NCI-H1417 treated with DMSO at 0.1 percent for 48 hours (cell line): Measurements from ENCODE around the gene BMPR1A.
"Not testable (repeated sequence)": the region's sequence is repeated elsewhere in the genome, so short reads cannot be mapped to it uniquely, and the experiment has no call there.

Experiments used
- DNase-seq: peaks from one replicate; lab custom pipeline; 2025; lab: John Stamatoyannopoulos, UW

The BMPR1A gene

DNA sequence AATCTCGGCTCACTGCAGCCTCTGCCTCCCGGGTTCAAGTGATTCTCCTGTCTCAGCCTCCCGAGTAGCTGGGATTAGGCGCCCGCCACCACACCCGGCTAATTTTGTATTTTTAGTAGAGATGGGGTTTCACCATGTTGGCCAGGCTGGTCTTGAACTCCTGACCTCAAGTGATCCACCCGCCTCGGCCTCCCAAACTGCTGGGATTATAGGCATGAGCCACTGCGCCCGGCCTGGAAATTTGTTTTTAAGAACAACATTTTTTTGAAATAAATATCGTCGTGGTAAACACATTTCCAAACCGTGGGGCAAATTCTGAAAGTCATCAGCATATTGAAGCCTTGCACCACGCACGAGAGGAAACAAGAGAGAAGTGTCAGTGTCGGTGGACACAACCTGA lies 183.7 kb downstream of the BMPR1A start:
- DNase-seq: not testable (repeated sequence)

DNA sequence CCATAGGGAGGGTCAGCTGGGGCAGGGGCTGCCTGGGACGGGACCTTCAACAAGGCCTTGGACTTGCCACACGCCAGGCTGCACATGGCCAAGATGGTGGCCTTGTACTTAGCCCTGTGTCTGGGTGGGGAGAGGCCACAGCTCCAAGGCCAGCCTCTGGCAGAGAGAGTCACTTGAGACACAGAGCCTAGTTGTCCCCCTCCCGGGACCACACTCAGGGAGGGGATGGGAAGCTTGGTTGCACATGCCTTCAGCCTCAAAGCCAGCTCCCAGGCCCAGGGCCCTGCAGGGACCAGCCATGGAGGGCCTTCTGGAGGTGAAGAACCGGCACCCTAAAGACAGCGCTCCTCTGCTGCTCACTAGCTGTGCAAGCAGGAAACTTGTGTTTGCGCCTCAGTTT lies 184.3 kb downstream of the BMPR1A start:
- DNase-seq: no peak

DNA sequence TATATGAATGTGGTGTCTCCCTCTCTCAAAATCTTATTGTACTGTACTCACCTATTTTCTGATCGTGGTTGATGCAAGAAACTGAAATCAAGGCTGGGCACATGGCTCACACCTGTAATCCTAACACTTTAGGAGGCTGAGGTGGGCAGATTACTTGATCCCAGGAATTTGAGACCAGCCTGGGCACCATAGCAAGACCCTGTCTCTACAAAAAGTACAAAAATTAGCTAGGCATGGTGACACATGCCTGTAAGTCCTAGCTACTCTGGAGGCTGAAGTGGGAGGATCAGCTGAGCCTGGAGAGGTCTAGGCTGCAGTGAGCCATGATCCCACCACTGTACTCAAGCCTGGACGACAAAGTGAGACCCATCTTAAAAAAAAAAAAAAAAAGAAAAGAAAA lies 185.0 kb downstream of the BMPR1A start:
- DNase-seq: no peak

DNA sequence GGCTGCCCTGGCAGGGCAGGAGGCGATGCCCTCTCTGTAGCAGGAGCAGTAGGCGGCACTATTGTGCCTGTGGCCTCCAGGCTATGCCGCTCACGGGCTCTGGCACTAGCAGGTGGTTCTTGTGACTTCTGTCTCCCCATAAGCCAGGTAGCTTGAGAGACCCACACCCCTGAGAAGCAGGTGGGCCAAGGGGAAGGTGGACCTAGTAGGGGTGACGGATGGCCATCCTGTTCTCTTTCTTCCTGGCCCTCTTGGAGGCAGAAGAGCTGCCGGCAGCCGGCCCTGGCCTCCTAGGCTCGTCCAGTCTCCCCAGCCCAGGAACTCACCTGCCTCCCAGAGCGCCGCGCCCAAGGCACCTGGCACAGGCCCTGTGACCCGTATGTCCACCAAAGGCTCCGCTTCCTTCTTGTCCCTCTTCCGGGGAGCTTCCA lies 185.6 kb downstream of the BMPR1A start:
- no peak for DNase-seq

DNA sequence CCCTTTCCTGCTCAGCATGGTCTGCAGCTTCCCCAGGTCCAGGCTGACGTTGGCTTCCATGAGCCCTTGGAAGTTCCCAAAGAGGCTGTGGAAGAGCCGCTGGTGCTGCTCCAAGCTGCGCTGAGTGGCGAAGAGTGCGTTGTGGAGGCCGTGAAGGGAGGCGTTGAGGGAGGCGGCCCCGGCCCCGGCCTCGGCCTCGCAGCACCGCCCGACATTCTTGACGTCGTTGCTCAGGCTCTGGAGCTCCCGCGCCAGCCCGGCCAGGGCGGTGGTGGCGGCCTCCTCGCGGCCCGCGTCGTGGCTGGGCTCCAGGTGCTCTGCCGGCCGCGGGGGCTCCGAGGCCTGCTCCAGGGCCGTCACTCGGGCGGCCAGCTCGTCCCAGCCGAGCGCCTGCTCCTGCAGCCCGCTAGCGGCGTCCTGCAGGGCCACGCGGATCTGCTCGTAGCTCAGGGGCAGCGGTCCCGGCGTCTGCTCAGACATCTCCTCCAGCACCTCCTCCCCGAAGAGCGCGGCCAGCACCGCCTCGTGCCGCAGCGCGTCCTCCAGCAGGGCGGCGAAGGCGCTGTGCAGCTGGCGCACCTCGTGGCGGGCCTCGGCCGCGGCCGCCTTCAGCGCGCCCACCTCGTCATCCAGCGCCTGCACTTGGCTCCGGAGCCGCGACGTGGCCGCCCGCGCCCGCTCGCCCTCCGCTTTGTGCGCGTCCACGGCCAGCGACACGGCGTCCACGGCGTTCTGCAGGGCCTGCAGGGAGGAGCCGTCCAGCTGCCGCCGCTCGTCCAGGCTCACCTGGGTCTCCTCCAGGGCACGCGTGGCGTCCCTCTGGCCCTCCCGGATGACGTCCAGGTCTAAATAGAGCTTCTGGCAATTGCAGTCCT lies 186.3 kb downstream of the BMPR1A start:
- no peak for DNase-seq

DNA sequence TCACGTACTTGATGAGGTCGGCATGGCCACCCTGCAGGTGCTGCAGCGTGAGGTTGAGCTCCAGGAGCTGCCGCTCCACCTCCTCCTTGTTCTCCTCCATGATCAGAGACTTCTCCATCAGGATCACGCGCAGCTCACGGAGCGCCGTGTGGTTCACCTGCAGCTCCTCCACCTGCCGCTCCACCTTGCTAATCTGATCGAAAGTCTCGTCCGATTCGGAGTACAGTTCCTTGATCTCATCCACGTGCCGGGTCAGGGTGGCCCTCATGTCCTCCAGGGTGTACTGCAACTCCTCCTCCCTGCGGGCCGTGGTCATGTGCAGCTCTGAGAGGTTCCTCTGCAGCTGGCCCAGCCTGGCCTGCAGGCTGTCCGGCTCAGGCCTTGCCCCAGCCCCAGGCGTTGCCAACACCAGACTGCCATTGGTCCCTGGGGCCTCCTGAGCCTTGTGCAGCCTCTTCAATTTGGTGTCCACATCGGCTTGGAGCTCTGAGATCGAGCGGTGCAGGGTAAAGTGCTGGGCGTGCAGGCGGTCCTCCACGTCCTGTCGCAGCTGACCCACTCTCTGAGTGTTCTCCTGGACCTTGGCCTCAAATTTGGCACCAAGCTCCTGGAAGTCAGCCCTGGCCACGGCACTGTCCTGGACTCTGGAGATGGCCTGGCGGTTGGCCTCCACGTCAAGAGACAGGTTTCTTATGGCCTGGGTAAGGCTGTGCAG lies 187.1 kb downstream of the BMPR1A start:
- DNase-seq: no peak

DNA sequence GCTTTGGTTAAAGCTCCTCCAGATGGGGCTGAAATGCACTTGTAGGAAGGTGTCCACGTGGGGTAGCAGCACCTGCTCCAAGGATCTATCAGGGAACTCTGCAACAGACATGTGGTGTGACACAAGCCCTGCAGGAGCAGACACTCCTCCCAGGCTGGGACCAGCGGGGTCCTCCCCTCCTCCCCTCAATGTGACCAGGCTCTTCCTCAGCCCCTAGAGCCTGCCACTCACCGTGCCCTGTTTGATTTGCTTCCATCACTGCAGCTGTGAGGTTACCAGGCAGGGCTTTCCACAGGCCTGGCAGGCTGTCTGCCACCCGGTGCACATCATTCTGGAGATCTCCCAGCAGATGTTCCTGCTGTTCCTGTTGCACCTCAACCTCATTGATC lies 187.6 kb downstream of the BMPR1A start:
- DNase-seq: no peak

DNA sequence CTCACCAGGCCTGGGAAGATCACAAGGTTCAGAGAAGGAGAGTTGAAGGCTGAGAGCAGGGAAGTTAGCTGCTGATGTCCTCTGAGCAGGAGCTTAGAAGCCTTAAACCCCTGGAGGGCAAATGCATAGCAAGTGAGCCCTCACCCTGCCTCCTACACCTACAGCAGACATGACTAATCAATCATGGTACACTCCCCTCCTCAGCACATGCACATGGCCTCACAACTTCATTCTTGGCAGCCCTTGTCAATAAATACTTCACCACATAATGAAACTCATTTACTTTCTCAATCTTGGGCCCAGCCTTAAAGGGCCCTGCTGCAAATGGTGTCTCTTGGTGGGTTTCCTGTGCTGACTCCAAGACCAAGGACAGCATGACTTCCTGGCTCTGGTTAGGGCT lies 188.1 kb downstream of the BMPR1A start:
- DNase-seq: no peak

DNA sequence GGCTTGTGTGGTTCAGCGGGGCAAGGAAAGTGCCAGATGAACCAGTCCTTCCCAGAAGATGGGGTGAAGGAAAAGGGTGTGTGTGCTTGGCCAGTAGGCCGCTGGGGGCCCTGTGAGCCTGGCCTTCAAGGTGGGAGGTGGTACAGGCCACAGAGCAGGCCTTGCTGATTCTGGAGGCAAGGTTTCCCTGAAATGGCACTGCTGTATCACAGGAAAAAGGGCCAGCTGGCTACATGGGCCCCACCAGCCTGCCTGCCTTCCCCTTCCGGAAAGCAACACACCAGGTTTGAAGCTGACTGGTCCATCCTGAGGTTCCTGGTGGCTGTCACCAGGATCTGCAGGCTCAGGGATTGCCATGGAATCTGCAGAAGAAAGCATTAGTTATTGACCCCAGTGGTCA lies 188.5 kb downstream of the BMPR1A start:
- no peak for DNase-seq

DNA sequence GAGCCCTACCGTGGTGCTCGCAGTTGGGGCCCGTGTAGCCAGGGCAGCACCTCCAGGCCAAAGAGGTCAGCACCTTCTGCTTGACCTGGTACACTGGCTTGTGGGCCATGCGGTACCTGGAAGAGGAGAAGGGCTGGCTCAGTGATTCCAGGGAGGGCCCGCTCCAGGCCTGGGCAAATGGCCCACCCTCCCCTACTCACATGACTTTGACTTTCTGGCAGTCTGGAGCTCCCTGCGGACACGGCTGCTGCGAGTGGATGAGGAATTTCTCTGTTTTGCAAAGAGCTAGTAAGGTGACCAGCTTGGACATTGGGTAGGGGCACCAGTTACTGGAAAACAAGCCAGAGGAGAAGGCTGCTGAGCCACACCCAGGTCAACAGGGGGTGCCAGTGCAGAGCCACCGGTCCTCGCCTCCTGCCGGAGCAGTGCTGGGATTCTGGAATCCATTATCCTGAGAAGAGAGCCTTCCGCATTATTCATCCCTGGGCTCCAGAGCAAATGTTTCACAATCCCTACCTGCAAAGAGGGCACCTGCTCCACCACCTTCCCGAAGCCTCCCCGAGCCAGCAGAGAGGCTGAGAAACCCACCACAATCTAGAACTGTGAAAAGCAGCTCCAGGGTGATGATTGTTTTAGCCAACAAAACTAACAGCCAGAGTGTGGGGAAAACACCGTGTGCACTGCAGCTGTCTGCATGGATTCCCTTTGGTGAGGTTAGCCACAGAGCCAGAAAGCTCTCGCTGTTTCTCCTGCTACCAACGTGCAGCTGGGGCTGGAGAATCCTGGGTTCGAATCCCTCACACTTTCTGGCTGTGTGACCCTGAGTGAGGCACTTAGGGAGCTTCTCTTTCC lies 189.2 kb downstream of the BMPR1A start:
- no peak for DNase-seq

DNA sequence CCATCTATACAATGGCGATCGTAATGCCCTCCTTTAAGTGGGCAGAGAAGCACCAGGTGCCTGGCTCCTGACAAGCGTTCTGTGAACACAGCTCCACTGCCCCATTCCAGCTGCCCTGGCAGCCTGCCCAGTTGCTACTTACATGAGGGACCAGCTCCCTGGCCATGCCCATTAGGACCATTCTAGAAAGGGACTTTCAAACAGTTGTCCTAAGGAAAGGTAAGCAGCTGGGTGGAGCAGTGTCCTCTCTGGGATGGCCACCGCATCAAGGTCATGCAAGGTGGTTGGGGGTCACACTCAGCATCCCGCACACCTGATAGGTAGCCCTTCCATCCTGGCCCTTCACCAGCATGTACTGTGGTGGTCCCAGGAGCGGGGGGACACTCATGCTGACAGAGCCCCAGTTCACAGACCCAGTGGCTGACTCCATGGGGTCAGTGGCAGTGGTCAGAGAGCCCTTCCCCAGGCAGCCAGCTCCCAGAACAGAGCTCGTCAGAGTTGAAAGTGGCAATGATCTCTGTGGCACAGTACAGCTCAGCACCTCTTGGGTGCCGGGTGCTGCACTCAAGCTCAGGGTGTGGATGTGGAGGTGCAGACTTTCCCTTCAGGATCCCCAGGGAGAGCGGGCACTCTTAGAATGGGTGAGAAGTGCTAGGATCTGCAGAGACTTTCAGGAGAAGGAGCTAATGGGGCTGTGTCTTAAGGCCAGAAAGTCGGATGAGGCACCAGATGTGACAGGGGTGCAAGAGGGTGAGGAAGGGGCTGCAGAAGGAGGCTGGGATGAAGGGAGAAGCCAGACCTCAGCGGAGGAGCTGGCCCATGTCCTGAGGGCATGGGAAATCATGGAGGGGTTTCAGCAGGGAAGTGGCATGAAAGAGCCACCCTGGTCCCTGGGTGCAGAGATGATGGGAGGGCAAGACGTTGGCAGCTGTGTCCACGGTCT lies 190.1 kb downstream of the BMPR1A start:
- DNase-seq: no peak

DNA sequence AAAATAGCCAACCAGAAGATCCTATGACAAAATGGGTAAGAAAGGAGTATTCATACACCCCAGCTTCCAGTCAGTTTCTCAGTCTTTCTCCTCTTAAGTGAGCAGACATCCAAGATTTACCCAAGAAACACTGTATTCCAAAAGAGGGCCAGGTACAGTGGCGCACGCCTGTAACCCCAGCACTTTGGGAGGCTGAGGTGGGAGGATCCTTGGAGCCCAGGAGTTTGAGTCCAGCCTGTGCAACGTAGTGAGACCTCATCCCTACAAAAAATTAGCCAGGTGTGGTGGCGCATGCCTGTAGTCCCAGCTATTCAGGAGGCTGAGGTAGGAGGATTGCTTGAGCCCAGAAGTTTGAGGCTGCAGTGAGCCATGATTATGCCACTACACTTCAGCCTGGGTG lies 191.4 kb downstream of the BMPR1A start:
- not testable (repeated sequence) for DNase-seq

DNA sequence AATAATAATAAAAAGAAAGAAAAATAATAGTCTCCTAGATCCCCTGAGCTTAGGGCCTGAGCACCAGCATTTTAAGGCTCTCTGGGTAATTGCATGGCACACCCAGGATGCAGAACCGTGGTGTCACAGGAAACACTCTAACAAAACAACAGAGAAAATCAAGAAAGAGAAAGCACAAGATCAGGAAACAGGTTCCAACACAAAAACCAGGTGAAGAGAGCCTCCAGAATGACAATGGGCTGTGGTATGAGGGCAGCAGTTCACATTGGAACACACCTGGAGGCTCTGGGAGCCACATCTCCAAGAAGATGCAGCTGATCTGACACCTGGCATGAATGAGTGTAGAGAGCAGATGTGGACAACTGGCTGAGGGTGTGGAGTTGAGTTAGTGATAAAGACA lies 193.9 kb downstream of the BMPR1A start:
- no peak for DNase-seq

DNA sequence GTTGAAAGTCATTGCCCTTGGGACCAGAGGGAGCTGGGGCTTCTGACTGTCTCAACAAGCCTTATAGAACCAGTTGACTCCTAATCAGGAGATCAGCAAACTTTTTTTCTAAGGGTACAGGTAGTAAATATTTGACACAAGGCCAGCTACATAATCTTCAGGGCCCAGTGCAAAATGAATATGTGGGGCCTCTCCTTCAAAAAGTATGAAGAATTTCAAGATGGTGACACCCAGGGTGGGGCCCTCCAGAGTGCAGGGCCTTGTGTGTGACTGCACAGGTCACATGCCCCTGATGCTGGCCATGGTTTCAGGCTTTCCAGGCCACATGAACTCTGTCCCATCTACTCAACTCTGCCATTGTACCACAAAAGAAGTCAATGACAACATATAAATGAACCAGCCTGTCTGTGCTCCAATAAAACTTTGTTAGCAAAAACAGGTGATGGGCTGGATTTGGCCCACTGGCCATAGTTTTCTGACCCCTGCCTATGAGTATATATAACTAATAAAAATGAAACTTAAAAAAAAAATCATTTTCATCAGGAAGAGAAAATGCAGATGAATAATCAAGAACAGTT lies 194.9 kb downstream of the BMPR1A start:
- no peak for DNase-seq

DNA sequence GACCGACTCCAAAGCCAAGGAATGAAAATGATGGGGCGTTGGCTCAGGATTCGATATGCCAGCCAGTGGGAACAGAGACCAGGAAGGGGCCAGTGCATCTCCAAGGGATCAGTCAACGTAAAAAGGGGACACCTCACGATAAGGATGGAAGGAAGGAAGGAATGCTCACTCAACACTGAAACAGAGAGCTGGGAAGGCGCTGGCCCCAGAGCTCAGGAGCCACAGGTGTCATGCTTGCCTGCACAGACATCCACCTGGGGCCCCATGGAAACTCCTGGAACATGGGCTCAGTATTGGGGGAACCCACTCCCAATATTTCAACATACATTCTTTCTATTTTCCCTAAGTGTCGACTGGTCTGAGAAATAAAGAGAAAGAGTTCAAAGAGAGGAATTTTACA lies 195.7 kb downstream of the BMPR1A start:
- no peak for DNase-seq

DNA sequence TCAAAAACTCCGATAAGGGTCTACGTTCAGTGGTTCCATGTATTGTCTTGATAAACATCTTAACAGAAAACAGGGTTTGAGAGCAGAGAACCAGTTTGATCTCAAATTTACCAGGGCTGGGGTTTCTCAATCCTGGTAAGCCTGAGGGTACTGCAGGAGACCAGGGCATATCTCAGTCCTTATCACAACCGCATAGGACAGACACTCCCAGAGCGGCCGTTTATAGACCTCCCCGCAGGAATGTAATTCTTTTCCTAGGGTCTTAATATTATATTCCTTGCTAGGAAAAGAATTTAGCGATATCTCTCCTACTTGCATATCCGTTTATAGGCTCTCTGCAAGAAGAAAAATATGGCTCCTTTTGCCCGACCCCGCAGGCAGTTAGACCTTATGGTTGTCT lies 196.3 kb downstream of the BMPR1A start:
- DNase-seq: not testable (repeated sequence)

DNA sequence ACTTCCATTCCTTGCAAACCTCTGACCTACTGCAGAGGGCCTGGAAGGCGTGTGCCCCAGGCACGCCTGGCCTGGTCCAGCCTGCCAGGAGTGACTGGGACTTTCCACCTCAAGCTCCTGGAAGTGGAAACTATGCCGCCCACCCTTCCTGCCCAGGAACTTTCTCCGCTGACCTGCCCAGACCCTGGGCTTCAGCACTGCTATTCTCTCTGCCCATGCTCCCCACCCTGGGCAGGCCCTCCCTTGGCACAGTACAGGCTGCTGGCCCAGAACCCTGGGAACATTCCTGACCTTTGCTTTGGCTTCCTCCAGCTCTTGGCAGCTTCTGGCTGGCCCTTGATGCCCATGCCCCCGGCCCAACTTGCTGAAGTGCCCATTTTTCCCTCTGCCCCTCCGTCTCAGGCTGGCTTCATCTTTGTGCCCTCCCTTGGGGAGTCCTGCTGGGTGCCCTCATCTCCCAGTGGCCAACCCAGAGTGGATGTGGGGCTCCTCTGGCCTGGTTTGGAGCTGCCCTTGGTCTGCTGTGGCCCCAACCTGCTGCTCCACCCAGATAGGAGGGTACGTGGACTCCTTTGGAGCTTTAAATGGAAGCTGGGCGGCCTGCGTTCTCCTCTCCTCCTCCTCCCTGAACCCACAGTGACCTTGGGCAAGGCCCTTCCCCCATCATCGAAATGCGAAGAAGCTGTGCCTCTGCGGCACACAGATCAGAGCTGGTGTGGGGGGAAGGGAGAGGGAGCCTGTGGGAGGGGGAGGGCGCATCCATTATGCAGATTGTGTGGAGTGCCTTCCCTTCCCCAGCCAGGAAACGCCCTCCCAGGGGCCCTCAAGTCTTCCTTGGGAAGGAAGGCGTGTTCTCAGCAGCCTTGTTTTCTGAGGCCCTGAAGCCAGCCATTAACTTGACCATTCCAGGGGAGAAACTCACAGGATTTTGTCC lies 197.6 kb downstream of the BMPR1A start:
- no peak for DNase-seq

DNA sequence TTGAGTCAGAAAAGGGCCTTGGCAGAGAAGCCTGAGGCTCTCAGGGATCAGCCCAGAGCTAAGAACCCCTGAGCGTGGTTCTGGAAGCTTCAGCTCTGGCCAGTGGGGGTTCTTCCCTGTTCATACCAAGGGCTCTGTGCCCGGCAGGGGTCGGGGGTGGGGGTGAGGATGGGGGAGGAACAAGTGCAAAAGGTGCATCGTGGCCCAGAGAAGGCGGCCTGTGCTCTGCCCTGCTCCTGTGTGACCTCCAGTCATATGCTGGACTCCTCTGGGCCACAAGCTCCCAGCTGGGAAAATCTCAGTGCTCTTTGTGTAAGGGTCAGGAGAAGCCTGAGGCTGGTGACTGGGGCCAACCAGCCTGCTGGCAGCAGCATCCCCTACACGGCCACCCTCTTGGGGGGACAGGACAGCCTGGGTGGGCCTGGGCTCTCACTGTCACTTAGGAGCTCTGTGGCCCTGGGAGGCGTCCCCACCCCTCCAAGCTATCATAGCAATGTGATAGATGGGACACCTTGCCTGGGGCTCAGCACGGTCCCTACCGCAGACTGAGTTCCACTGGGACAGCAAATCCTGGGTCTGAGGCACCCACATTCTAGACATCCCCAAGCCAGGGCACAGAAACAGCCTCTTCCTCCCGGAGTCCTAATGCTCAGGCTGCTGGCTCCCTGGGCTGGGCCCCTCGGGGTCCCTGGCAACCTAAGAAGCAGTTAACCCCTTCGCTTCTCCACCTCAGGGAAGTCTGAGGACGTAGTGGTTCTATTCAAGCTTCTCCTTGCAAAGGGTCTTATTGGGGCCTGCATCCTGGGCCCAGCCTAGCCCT lies 198.5 kb downstream of the BMPR1A start:
- no peak for DNase-seq
